HG02588 (cell line): ENCODE data around the gene ADCY4.
"Not testable (repeated sequence)": the region's sequence is repeated elsewhere in the genome, so short reads cannot be mapped to it uniquely, and the experiment has no call there.

ENCODE experiments used
- ATAC-seq: cut with Tn5 transposase; IDR thresholded peaks from one replicate; pipeline ENCODE4 v1.9.1; 2021; ENCODE audit warnings: mild to moderate bottlenecking, moderate library complexity; ENCODE audit not compliant: unreplicated experiment

Gene ADCY4

DNA sequence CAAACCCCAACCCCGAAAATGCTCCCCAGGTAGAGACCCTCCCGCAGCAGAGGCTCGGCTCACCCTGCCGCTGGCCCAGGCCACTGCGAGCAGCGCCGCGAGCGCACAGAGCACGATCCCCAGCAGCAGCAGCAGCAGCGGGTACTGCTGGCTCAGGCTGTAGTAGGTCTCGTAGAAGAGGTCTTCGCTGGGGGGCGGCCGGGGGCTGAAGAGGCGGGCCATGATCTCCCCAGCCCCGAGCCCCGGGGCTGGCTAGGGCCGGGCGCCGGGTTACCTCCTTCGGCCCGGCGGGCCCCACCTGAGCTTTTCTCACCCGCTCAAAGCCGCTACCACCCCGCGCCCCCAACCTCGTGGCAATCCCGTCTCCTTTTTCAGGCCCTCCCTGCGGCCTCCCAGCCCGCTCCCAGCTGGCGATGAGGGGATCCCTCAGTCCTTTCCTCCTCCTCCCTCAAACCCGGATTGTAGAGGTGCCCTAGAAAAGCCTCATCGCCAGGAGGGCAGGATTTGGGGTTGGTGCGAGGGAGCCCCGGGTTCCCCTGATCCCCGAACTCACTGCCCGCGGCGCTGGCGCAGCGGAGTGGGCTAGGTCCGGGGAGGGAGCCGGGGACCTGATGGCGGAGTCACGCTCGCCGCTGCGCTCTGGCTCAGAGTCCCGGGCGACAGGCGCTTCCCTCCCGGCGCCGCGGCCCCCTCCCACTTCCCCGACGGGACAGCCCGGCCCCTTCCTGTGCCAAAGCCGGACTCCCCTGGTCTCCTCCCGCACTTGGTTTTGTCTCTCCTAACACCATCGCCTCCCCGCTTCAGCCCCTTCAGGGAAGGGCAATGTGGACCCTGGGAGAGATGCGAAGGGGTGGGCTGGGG lies at the start of gene ADCY4:
Gene ADCY4, minus strand, starts transcription at position 641 of the 861 bp plus-strand sequence. Its CDS starts 419 bp downstream, at position 222.
- ATAC-seq, result no peak

DNA sequence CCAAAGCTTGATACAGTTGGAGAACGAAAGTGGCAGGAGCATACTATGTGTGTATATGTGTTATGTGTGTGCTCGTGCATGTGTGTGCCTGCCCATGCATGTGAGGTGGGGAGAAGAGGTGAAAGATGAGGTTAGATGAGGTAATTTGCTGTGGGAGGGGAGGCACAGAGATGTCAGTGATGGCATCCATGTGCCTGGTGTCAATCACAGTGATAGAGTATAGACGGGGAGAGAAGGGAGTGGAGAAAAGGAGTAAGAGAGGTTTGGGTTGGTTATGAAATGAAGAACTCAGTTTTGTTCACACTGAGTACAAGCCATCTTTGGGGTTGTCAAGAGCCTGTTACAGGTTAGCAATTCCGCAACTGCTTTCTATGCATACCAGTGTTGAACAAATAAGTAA lies 49.3 kb upstream of the ADCY4 start:
- no peak for ATAC-seq

DNA sequence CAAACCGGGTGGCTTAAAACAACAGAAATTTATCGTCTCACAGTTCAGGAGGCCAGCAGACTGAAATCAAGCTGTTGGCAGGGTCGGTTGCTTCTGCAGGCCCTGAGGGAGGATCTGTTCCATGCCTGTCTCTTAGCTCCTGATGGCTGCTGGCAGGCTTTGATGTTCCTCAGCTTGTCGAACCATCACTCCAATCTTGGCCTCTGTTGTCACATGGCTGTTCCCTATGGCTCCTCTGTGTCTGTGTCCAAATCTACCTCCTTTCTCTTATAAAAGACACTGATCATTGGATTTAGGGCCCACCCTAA lies 47.1 kb upstream of the ADCY4 start:
- ATAC-seq, result no peak

DNA sequence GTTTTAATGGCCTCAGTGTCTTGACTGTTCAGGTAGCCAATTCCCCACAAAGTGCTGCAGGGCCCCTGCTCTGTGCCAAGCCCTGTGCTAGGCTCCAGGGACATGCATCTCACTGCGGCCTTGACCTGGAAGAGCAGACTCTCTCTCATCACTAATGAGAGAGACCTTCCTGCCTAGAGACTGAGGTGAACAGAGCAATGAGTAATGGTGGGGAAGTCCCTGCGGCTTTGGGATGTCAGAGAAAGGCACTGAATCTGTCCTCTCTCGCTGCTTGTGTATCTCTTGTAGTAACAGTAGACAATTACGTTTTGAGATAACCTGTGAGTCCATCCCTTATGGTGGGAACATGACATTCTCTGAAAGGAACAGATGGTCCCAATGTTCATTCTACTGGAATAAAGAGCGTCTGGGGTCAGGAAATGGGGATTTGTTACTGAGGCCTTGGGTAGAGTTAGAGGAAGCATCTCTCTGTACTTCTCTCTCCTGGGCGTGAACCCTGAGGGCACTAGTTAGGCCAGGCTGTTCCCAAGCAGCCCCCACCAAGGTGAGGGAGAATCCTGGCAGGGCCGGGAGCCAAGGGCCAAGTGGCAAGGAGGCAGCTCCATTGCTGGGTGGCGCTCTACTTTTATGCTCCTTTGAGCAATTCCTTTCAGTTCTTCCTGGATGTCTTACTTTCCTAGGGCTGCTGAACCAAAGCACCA lies 46.6 kb upstream of the ADCY4 start:
- no peak for ATAC-seq

DNA sequence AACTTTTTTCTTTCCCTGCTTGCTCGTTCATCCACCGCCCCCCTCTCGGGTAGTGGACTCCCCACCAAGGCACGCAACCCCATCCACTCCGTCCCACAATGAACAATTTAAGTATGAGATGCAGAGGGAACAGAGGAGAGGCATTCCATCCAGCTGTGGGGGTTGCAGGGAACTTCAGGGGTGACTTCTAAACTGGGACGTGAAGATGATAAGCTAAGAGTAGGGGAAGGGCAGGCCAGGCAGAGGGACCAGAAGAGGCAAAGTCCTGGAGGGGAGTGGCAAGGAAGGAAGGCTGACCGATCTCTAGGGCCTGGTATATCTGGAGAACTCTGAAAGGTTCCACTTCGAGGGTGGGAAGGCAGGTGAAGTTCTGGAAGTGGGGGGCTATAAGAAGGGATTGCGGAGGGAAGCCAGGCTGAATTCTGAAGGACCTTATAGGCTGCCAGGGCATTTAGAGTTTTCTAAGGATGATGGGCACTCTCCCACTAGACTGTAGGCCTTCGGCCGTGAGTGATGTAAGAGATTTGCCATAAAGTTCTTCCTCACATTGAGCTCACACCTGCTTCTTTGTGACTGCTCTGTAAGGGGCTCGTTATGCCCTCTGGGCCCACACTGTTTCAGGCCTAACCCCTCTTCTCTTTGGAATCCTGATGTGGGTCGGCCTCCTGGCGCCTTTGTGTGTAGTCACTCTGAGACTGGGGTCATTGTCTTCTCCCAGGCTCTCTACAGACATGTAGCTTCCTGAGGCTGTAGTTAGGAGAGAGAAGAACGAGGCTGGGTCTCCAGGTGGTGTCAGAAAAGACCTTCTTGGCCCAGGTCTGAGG lies 45.2 kb upstream of the ADCY4 start:
- ATAC-seq, result no peak

DNA sequence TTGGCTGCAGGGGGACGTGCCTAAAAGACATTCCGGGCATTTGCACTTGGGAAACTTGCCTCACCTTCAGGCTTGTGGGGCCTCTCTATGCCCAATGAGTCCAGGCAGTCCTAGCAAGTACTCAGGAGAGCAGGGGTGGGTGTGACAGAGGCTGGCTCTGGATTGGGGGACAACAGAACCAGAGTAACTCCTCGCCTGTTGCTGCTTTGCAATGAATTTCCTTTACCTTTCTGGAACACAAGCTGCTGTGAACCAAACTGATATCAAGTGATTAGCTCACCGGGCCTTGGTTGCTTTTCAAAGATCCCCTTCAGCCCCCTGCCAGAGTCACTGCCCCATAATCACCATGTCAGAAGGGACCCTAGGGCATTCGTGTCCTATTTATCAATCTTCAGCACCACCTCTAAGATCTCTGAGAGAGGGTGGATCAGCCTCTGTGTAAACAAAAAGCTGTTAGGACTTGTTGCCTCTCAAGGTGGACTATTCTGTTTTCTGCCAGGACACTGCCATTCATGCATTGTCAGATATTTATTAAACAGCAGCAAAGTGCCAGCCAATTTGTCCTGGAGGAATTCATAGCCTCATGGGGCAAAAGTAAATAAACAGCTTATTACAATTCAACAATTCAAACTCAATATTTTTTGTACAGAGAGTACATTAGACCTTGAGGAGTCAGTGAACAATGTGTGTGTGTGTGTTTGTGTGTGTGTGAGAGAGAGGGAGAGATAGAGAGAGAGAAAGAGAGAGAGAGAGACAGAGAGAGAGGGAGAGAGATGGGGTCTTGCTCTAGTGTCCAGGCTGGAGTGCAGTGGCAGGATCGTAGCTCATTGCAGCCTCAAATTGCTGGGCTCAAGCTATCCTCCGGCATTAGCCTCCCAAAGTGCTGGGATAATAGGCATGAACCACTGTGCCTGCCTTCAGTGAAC lies 44.4 kb upstream of the ADCY4 start:
- ATAC-seq, result no peak

DNA sequence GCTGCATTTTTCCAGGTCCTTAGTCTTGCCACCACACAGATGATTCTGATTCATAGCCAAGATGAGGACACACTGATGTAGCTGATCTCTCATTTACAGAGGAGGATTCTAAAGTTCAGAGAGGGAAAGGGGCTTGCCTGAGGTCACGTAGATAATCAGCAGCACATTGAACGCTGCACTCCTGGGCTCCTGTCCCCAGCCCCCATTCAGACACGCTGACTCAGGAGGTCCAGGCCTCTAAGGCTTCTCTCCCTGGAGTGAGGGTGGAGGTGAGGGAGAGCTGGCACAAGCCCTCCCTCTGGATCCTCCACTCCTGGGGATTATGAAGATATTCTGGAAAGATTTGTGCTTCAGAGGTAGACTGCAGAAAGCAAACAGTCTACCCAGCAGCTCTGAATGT lies 43.5 kb upstream of the ADCY4 start:
- ATAC-seq, result no peak

DNA sequence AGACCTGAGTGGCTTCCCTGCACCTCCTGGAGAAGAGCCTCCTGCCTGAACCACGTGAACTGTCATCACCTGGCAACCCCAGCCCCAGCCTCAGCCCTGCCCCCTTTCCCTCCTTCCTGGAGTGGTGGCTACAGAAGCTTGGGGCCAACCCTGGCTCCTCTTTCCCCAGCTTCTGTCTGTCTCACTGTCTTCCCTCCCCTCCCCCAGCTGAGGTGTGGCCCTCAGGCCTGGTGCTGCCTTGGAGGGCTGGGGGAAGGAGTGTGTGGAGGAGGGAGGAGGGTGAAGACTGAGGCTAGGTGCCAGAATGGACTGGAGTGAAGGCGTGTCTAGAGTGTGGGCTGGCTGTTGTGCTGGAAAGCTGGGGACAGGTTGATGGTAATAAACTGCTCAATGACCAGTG lies 42.8 kb upstream of the ADCY4 start:
- no peak for ATAC-seq

DNA sequence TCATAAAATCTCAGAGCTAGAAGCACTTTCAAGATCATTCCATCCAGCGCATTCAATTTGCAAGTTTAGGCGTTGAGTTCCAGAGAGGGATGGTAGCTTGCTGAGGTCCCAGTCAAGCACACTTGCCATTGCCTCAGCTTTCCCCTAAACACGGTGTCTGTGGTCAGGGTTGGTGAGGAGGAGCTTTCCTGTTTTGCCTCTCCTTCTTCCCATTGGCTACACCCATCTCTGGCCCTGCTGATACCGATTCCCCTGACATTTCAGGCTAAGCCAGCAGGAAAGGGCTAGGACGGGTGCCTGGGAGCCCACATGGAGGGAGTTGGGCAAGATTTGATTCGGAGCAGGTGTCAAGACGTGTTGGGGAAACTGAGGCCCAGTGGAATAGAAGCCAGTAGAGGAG lies 42.3 kb upstream of the ADCY4 start:
- no peak for ATAC-seq

DNA sequence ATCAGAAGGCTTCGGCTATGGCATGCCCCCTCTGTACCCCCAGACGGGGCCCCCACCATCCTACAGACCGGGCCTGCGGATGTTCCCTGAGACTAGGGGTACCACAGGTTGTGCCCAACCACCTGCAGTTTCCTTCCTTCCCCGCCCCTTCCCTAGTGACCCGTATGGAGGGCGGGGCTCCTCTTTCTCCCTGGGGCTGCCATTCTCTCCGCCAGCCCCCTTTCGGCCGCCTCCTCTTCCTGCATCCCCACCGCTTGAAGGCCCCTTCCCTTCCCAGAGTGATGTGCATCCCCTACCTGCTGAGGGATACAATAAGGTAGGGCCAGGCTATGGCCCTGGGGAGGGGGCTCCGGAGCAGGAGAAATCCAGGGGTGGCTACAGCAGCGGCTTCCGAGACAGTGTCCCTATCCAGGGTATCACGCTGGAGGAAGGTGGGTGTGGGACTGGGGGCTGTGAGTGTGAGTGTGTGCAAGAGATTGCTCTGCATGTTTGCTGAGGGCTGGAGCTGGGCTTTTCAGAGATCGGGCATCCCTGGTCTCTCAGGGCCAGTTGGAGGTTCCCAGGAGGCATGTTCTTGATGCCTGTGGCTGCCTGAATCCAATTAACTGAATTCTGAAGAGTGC lies 41.7 kb upstream of the ADCY4 start:
- no peak for ATAC-seq

DNA sequence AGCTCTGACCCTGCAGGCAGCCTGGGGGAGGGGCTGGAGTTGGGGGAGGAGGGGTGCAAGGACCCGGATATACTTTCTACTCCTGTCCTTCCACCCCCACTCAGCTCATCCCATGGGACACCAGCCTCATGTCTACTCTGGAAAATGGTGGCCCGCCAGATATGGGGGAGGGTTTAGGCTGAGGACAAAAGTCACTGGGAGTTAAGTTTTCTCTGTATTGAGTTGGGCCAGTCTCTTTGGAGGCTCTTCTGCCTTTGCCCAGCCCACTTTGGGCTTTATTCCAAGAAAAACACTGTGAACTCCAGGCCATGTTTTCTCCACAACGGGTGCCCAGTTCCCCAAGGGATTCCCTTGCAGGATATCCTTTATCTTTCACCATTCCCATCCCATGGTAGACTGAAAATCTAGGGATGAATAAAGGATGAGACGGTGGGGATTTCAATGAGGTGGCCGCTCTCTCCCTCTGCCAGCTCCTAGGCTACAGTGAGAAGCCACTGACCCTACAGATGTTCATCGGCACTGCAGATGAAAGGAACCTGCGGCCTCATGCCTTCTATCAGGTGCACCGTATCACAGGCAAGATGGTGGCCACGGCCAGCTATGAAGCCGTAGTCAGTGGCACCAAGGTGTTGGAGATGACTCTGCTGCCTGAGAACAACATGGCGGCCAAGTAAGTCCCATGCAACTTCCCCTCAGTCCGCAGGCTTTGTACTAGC lies 38.0 kb upstream of the ADCY4 start:
- no peak for ATAC-seq

DNA sequence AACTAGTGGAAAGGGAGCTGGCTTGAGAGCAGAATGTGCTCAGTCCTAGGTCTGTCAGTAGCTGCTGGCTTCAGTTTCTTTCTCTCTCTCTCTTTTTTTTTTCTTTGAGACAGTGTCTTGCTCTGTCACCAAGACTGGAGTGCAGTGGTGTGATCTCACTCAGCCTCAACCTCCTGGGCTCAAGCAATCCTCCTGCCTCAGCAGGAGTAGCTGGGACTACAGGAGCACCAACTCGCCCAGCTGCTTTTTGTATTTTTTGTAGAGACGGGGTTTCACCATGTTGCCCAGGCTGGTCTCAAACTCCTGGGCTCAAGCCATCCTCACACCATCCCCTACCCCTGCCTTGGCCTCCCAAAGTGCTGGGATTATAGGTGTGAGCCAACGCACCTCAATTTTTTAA lies 36.7 kb upstream of the ADCY4 start:
- ATAC-seq, result not testable (repeated sequence)

DNA sequence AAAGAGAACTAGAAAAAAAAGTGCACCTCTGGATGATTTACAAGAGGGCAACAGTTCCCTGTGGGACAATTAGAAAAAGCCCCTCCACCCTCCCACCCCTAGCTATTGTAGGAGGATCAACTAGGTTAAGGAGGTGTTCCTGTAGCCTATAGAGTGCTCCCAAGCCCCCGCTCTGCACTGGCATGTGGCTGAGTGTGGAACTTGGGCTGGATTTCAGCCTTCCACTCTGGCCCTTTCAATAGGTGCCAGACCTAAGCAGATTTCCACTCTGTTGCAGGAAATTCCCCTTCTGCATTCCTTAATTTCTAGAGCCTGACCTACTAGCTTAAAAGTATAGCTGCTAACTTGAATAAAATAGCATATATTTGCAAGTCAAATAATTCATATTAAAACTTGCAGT lies 35.9 kb upstream of the ADCY4 start:
- no peak for ATAC-seq

DNA sequence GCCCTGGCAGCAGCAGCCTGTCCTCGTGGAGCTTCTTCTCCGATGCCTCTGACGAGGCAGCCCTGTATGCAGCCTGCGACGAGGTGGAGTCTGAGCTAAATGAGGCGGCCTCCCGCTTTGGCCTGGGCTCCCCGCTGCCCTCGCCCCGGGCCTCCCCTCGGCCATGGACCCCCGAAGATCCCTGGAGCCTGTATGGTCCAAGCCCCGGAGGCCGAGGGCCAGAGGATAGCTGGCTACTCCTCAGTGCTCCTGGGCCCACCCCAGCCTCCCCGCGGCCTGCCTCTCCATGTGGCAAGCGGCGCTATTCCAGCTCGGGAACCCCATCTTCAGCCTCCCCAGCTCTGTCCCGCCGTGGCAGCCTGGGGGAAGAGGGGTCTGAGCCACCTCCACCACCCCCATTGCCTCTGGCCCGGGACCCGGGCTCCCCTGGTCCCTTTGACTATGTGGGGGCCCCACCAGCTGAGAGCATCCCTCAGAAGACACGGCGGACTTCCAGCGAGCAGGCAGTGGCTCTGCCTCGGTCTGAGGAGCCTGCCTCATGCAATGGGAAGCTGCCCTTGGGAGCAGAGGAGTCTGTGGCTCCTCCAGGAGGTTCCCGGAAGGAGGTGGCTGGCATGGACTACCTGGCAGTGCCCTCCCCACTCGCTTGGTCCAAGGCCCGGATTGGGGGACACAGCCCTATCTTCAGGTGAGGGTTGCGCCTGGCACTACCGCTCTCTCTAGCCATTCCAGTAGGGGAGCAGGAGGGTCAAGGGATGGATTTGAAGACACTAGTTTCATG lies 35.2 kb upstream of the ADCY4 start:
- ATAC-seq, result no peak

DNA sequence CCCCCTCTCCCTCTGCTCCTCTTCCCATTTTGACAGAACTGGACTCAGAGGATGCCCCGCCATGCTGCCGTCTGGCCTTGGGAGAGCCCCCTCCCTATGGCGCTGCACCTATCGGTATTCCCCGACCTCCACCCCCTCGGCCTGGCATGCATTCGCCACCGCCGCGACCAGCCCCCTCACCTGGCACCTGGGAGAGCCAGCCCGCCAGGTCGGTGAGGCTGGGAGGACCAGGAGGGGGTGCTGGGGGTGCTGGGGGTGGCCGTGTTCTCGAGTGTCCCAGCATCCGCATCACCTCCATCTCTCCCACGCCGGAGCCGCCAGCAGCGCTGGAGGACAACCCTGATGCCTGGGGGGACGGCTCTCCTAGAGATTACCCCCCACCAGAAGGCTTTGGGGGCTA lies 34.6 kb upstream of the ADCY4 start:
- no peak for ATAC-seq

DNA sequence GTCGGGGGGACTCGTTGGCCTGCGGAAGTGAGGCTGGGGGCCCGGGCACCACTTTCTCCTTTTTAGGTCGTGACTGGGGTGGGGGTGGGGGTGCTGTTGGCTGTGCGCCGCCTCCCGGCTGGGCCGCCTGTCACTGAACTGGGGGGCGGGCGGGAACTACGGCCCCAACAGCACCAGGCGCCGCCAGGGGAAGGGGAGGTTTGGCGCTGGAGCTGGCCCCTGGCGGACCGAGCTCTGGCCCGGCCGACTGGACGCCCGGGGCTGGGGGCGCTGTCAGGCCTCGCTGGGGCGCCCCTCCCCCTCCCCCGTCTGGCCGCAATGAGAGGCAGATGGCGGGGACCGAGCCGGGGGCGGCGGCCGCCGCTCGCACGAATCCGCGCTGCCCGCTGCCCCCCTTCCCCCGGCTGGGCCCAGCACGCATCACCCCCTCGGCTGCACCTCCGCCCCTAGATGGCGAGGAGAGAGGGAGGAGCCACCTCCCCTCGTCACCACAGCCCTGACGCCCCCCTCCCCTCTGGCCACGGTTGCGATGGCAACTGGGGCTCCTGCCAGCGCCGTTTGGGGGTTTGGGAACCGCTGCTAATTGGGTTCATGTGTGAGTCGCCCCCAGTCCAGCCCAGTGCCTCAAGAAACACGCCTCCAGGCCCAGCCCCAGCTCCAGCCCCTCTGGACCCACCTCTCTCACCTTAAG lies 33.8 kb upstream of the ADCY4 start:
- no peak for ATAC-seq

DNA sequence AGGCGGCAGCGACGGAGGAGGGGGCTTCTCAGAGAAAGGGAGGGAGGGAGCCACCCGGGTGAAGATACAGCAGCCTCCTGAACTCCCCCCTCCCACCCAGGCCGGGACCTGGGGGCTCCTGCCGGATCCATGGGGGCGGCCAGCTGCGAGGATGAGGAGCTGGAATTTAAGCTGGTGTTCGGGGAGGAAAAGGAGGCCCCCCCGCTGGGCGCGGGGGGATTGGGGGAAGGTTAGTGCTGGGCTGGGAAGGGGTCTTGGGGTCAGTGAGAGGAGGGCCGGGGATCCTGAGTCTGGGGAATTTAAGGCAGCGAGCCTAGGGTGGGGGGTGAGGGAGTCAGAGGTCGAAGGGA lies 33.3 kb upstream of the ADCY4 start:
- no peak for ATAC-seq

DNA sequence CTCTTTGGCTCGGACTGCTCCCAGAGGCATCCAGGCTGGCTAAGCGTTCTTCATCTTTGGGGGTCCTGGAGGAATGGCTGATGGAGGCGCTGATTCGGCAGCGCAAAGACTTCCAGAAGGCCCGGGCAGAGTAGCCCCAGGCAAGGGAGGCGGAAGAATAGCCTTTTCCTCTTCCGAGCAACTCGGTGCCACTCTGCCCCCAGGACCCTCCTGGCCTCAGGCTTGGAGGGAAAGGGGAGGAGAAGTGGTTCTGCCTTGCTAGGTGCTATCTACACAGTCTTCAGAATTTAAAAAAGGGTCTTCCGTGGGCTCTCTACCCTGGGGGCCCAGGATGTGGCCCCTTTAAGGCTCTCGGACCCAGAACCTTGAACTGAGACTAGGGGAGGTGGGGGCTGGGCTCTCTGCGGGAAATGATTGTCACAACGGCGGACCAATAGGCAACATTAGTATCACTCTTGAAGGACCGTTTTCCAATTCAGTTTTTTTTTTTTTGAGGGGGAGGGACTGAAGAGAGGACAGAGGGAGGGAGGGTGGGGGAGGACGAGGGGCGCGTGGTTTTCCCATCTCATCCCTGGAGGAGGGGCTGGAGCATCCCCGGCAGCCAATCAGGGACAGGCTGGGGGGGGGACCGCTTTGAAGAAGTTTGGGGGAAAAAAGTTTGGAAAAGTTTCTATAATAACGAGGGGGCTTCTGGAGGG lies 32.8 kb upstream of the ADCY4 start, which contains the start of gene NFATC4:
Gene NFATC4, plus strand, starts transcription at position 671 of the 698 bp plus-strand sequence. CDS start 157 bp downstream, outside the sequence.
- peak; percentile 15 for ATAC-seq
